NB4 (cell line): Measurements from ENCODE around the gene PROM2.
"Not testable (repeated sequence)": the region's sequence is repeated elsewhere in the genome, so short reads cannot be mapped to it uniquely, and the experiment has no call there.

Source experiments
- DNase-seq: peaks from one replicate; pipeline ENCODE4 v3.0.0; 2010; ENCODE audit warnings: low read depth
- H3K4me3 ChIP-seq: one replicate; pipeline ENCODE4 v1.5.1; 2011; ENCODE audit warnings: mild to moderate bottlenecking, low read depth, low read length, moderate library complexity
- CTCF ChIP-seq: IDR thresholded peaks from one replicate; pipeline ENCODE4 v1.5.1; 2012; ENCODE audit warnings: low read depth, low read length
- MYC ChIP-seq: IDR thresholded peaks from 2 replicates; pipeline ENCODE4 v1.6.1; 2011; ENCODE audit warnings: low read depth, low read length
- POLR2A ChIP-seq: IDR thresholded peaks from 2 replicates; pipeline ENCODE4 v1.6.1; 2011; ENCODE audit warnings: mild to moderate bottlenecking; ENCODE audit not compliant: insufficient read length; ENCODE audit errors: extremely low read depth
- TF ChIP-seq, protein P1 (sequence below): IDR thresholded peaks from 2 replicates; pipeline ENCODE4 v1.6.1; 2011; ENCODE audit warnings: low read depth, low read length

Gene PROM2

DNA sequence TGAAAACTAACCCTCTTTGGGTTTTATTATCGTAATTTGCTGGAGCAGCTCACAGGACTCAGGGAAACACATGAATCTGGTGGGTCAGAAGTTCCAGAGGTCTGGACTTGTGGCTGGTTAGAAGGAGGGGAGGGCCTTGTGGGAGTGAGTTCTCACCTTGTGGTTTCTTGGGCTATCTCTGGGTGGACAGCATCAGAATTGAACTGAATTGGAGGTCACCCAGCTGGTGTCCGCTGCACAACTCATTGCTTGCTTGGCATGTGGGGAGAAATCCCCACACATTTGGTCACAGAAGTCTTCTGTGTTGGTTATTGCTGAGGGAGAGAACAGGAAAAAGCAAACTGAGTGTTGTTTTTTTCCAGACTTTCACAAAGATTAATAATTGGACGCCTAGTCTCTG is 39.4 kb upstream of the PROM2 start:
- H3K4me3 ChIP-seq: no peak overlapping the region
- no peak for DNase-seq
- TF ChIP-seq, protein P1, sequence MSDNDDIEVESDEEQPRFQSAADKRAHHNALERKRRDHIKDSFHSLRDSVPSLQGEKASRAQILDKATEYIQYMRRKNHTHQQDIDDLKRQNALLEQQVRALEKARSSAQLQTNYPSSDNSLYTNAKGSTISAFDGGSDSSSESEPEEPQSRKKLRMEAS: no peak
- TF ChIP-seq CTCF: no peak
- TF ChIP-seq MYC: no peak

- no peak for TF ChIP-seq POLR2A
- no peak for TF ChIP-seq MYC
- no peak for TF ChIP-seq CTCF
- TF ChIP-seq, protein P1: no peak
- H3K4me3 ChIP-seq: no peak overlapping the region
- no peak for DNase-seq
Measured at GRCh38 chr2:95238131-95238530, 36.1 kb upstream of the PROM2 start.

- H3K4me3 ChIP-seq: no peak overlapping the region
- TF ChIP-seq, protein P1: no peak
- no peak for TF ChIP-seq POLR2A
- no peak for TF ChIP-seq CTCF
- no peak for TF ChIP-seq MYC
- no peak for DNase-seq
Measured at GRCh38 chr2:95240091-95240490, 34.2 kb upstream of the PROM2 start.

DNA sequence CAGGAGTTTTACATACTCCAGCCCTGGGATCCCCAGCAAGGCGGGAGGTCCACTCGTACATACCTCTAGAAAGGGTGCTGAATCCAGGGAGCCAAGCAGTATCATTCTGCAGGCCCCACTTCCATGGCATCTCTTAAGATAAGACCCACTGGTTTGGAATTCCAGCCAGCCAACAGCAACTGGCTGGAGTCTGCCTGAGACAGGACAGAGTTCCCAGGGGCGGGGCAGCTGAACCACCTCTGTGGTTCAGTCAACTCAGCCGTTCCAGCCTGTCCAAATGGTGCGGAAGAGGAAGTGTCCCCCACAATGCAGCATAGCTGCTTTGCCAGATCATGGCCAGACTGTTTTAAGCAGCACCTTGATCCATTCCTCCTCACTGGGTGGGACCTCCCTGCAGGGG is 33.7 kb upstream of the PROM2 start:
- H3K4me3 ChIP-seq: no peak overlapping the region
- no peak for TF ChIP-seq CTCF
- TF ChIP-seq MYC: no peak
- no peak for DNase-seq

GRCh38 chr2:95242084-95242483 is 32.2 kb upstream of the PROM2 start:
- DNase-seq: not testable (repeated sequence)

GRCh38 chr2:95258271-95258670 is 16.0 kb upstream of the PROM2 start:
- no peak overlapping the region for H3K4me3 ChIP-seq
- TF ChIP-seq CTCF (no peak), POLR2A (no peak), MYC (no peak)
- TF ChIP-seq, protein P1: no peak
- DNase-seq: no peak

More at GRCh38 chr2:95242084-95242483, 32.2 kb upstream of the PROM2 start:
- not testable (repeated sequence) for H3K4me3 ChIP-seq
